GM20000 (cell line): Measurements from ENCODE around the gene EMC8.

ENCODE experiments used
- DNase-seq: peaks from one replicate; pipeline ENCODE4 v3.0.0; 2012; ENCODE audit warnings: low spot score
- CTCF ChIP-seq: IDR thresholded peaks from 2 replicates; pipeline ENCODE4 v1.5.1; 2012; ENCODE audit warnings: mild to moderate bottlenecking, control low read depth; ENCODE audit errors: extremely low read depth, missing control alignments

Gene EMC8

GRCh38 chr16:85793662-85794298 is 5.6 kb downstream of the EMC8 start:
- no peak for TF ChIP-seq CTCF

GRCh38 chr16:85789773-85790172 is 9.6 kb downstream of the EMC8 start:
- TF ChIP-seq CTCF, result no peak
- DNase-seq, result no peak

More at GRCh38 chr16:85793662-85794298, 5.6 kb downstream of the EMC8 start:
- no peak for DNase-seq

- no peak for DNase-seq
- no peak for TF ChIP-seq CTCF
Measured at GRCh38 chr16:85788819-85789218, 10.5 kb downstream of the EMC8 start.

GRCh38 chr16:85785927-85786326 is 13.4 kb downstream of the EMC8 start:
- no peak for TF ChIP-seq CTCF
- DNase-seq, result no peak

GRCh38 chr16:85784813-85785212 is 14.5 kb downstream of the EMC8 start:
- TF ChIP-seq CTCF, result no peak
- no peak for DNase-seq

- DNase-seq, result no peak
- TF ChIP-seq CTCF, result no peak
Measured at GRCh38 chr16:85783441-85783840, 15.9 kb downstream of the EMC8 start.

- no peak for TF ChIP-seq CTCF
- DNase-seq, result no peak
Measured at GRCh38 chr16:85782451-85782850, 16.9 kb downstream of the EMC8 start.
